PC-3 (cell line): ENCODE results near the gene TRAF3. TPM values are rescaled to one million over a fixed set of nuclear protein-coding genes. Genes with fewer than 3 reads are reported as not detected.

Experiments used
- ATAC-seq: fragments of 200-7000 bp; cut with Tn5 transposase; 2 replicates; pipeline ENCODE4 v1.9.1; 2020; ENCODE audit warnings: mild to moderate bottlenecking, moderate library complexity
- BruUV-seq: library from RNA; stranded (reverse); fragments of 400-500 nt; replicated peaks from 2 replicates; lab custom pipeline; 2021; lab: Mats Ljungman, UMichigan
- CTCF ChIA-PET: fragments of 300-600 bp; sonication (Branson Sonifier 250); formaldehyde crosslinking; loops from one replicate; lab custom pipeline; 2022; ENCODE audit warnings: antibody characterized with exemption; lab: Charles Lee
- POLR2A ChIA-PET: fragments of 300-600 bp; sonication (Branson Sonifier 250); formaldehyde crosslinking; loops from one replicate; lab custom pipeline; 2022; ENCODE audit warnings: antibody characterized with exemption; ENCODE audit not compliant: unreplicated experiment; lab: Charles Lee
- DNase-seq: peaks from one replicate; pipeline ENCODE4 v3.0.0-alpha.2; 2015
- H2AFZ ChIP-seq: fragments of 300-600 bp; sonication (generic); 2 replicates; pipeline ENCODE4 v1.6.0; 2016; ENCODE audit warnings: antibody characterized with exemption, low read length
- H3F3A ChIP-seq: fragments of 300-600 bp; sonication (generic); one replicate; pipeline ENCODE4 v1.6.0; 2017; ENCODE audit warnings: antibody characterized with exemption, low read length, control low read depth, mild to moderate bottlenecking; ENCODE audit not compliant: unreplicated experiment
- H3K27ac ChIP-seq: fragments of 300-600 bp; sonication (generic); 2 replicates; pipeline ENCODE4 v1.5.1; 2016; ENCODE audit warnings: mild to moderate bottlenecking, low read length
- H3K27me3 ChIP-seq: fragments of 300-600 bp; sonication (generic); 2 replicates; pipeline ENCODE4 v1.6.1; 2016; ENCODE audit warnings: low read length, mixed read lengths
- H3K36me3 ChIP-seq: fragments of 300-600 bp; sonication (generic); 2 replicates; pipeline ENCODE4 v1.6.1; 2016; ENCODE audit warnings: low read depth, mixed run types, low read length, mixed read lengths
- H3K4me1 ChIP-seq: fragments of 300-600 bp; sonication (generic); 2 replicates; pipeline ENCODE4 v1.5.1; 2016; ENCODE audit warnings: low read length; ENCODE audit not compliant: insufficient read depth
- H3K4me2 ChIP-seq: fragments of 300-600 bp; sonication (generic); 2 replicates; pipeline ENCODE4 v1.6.0; 2016; ENCODE audit warnings: low read length
- H3K4me3 ChIP-seq: fragments of 300-600 bp; sonication (generic); 2 replicates; pipeline ENCODE4 v1.5.1; 2016; ENCODE audit warnings: mild to moderate bottlenecking, low read length, mixed read lengths
- H3K79me2 ChIP-seq: fragments of 300-600 bp; sonication (generic); 2 replicates; pipeline ENCODE4 v1.6.1; 2017; ENCODE audit warnings: low read length, mixed read lengths
- H3K9ac ChIP-seq: fragments of 300-600 bp; sonication (generic); 2 replicates; pipeline ENCODE4 v1.6.0; 2016; ENCODE audit warnings: mild to moderate bottlenecking, low read length
- H3K9me2 ChIP-seq: fragments of 300-600 bp; sonication (generic); replicated peaks from 2 replicates; pipeline ENCODE4 v1.6.1; 2016; ENCODE audit warnings: mixed run types, low read length, mixed read lengths
- H3K9me3 ChIP-seq: fragments of 300-600 bp; sonication (generic); 2 replicates; pipeline ENCODE4 v1.6.1; 2016; ENCODE audit warnings: low read length, mixed read lengths
- H4K20me1 ChIP-seq: fragments of 300-600 bp; sonication (generic); 2 replicates; pipeline ENCODE4 v1.6.1; 2016; ENCODE audit warnings: low read length, mixed read lengths
- CTCF ChIP-seq: fragments of 300-600 bp; sonication (generic); conservative IDR thresholded peaks from 2 replicates; pipeline ENCODE4 v1.5.1; 2017; ENCODE audit warnings: antibody characterized with exemption, low read depth, mild to moderate bottlenecking, low read length
- EZH2 ChIP-seq: fragments of 300-600 bp; sonication (generic); IDR thresholded peaks from one replicate; pipeline ENCODE4 v1.6.1; 2017; ENCODE audit warnings: antibody characterized with exemption, mild to moderate bottlenecking, low read length; ENCODE audit not compliant: unreplicated experiment
- EZH2phosphoT487 ChIP-seq: fragments of 300-600 bp; sonication (generic); IDR thresholded peaks from 2 replicates; pipeline ENCODE4 v1.6.1; 2018; ENCODE audit warnings: mild to moderate bottlenecking, antibody characterized with exemption, low read length, borderline replicate concordance
- intact Hi-C: fragments of 100-400 bp; cut with micrococcal nuclease; formaldehyde crosslinking; loops from 2 replicates; pipeline ENCODE4 v1.9.0; 2023
- total RNA-seq: library from RNA; depleted of rRNA; stranded (reverse); fragments of >200 nt; gene quantifications from 2 replicates; pipeline ENCODE4 v1.2.3, GENCODE V29; 2014

TRAF3 gene
- total RNA-seq, 1 experiment from 2014 or later = 19.4 TPM

DNA sequence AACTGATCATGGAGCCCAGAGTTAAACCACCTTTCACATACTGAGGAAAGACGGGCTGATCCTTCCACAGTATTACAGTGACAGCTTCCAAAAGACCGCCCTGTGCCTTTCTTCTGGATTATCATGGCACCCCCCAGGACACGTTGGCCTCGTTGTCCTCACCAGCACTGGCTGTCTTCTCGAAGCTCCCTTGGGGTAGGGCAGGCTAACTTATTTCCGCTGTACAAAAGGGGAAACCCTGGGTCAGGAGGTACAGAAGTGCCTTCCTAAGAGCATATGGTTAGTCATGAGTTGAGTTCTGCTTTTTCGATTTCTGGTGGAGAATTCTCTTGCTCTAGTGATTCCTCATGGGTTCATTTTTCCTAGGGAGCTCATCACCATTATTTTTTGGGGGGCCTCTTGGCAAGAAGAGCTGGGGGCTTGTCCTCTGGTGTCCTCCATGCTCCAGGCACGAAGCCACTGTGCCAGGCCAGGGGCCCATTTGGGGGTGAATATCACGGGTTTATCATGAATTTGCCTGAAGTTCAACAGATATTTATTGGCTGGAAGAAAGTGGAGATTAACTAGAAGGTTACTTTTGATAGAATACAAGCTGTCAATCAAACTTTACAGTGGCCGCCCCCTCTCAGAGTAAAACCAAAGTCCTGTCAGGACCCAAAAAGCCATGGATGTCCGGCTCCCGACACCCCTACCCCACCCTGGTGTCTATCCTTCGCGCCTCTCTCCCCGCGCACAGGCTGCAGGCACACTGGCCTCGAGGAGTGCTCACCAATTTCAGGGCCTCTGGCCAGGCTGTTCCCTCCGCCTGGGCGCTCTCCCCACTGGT lies 8.8 kb upstream of the TRAF3 start:
- no peak overlapping the region for H3K9ac ChIP-seq
- H3K4me1 ChIP-seq = no peaks in the 10 kb centered on the region
- H3K27ac ChIP-seq = no peak overlapping the region
- no peak for ATAC-seq
- H3K79me2 ChIP-seq = no peaks in the 10 kb centered on the region
- no peaks in the 10 kb centered on the region for H3K9me3 ChIP-seq
- no peak overlapping the region for H3K4me3 ChIP-seq
- ChIA-PET POLR2A (no interaction called here), CTCF (no interaction called here)
- H2AFZ ChIP-seq = no peak overlapping the region
- H3K36me3 ChIP-seq = no peaks in the 10 kb centered on the region
- H3K27me3 ChIP-seq = no peaks in the 10 kb centered on the region
- no peak for TF ChIP-seq CTCF
- TF ChIP-seq EZH2phosphoT487 = no peak
- no peak for TF ChIP-seq EZH2
- H3K4me2 ChIP-seq = no peak overlapping the region
- no TSS peak for BruUV-seq
- intact Hi-C loops = no loop called here
- H4K20me1 ChIP-seq = no peaks in the 10 kb centered on the region
- no peak for DNase-seq
- no peaks in the 10 kb centered on the region for H3K9me2 ChIP-seq
- H3F3A ChIP-seq = no peaks in the 10 kb centered on the region

- Histone ChIP-seq H4K20me1 (no peaks in the 10 kb centered on the region), H3K9me2 (no peaks in the 10 kb centered on the region), H3K27ac (no peak overlapping the region), H3K79me2 (no peaks in the 10 kb centered on the region), H3K4me2 (no peak overlapping the region), H3K27me3 (no peaks in the 10 kb centered on the region), H3K9me3 (no peaks in the 10 kb centered on the region), H2AFZ (no peak overlapping the region), H3F3A (no peaks in the 10 kb centered on the region), H3K9ac (no peak overlapping the region), H3K36me3 (no peaks in the 10 kb centered on the region), H3K4me1 (no peaks in the 10 kb centered on the region), H3K4me3 (no peak overlapping the region)
- ChIA-PET POLR2A (no interaction called here), CTCF (no interaction called here)
- BruUV-seq = no TSS peak
- intact Hi-C loops = no loop called here
- DNase-seq (no peak), ATAC-seq (no peak)
- TF ChIP-seq CTCF (no peak), EZH2 (no peak), EZH2phosphoT487 (no peak)
These were observed 8.3 kb upstream of the TRAF3 start for GRCh38 chr14:102769049-102769327.
